GM12801 (cell line): ENCODE results near the gene RNF207.

ENCODE experiments used
- CTCF ChIP-seq: IDR thresholded peaks from one replicate; pipeline ENCODE4 v1.5.1; 2011; ENCODE audit warnings: control low read depth; ENCODE audit not compliant: insufficient read length; ENCODE audit errors: extremely low read depth

The RNF207 gene

GRCh38 chr1:6265151-6265550, 59.2 kb downstream of the RNF207 start:
- TF ChIP-seq CTCF, result no peak

- no peak for TF ChIP-seq CTCF
Measured at GRCh38 chr1:6266641-6267040, 60.7 kb downstream of the RNF207 start.

GRCh38 chr1:6267686-6268322, 61.9 kb downstream of the RNF207 start:
- TF ChIP-seq CTCF, result no peak

GRCh38 chr1:6268415-6268814, 62.5 kb downstream of the RNF207 start:
- TF ChIP-seq CTCF, result no peak

- no peak for TF ChIP-seq CTCF
Measured at GRCh38 chr1:6269296-6269695, 63.4 kb downstream of the RNF207 start.

- no peak for TF ChIP-seq CTCF
Measured at GRCh38 chr1:6269720-6270400, 63.9 kb downstream of the RNF207 start.

GRCh38 chr1:6270401-6270800, 64.5 kb downstream of the RNF207 start:
- TF ChIP-seq CTCF, result no peak
